ENCODE data around the gene DNASE1. TPM values are rescaled to one million over a fixed set of nuclear protein-coding genes. Genes with fewer than 3 reads are reported as not detected.

Gene DNASE1
- 38.8 and 64.6 TPM in 2 replicates for total RNA-seq (2011; cell fraction: chromatin; rRNA removed; ENCODE audit: low replicate concordance)
- 36.6 and 45.7 TPM in 2 replicates for total RNA-seq (2011; cell fraction: nucleolus; rRNA removed)
- 34.1 and 38.1 TPM in 2 replicates for total RNA-seq (2011; cell fraction: nucleoplasm; rRNA removed)
- total RNA-seq (2014; rRNA removed) (5.9 and 7.2 TPM in 2 replicates), total RNA-seq (2014; rRNA removed; fragmentation: Illumina TruSeq; extraction: Trizol) (3.3 and 3.8 TPM in 2 replicates), total RNA-seq (2015; rRNA removed; fragmentation: Illumina TruSeq; extraction: Trizol) (5.6 and 5.9 TPM in 2 replicates), total RNA-seq (2021) (5.5 and 7.0 TPM in 2 replicates), polyA plus RNA-seq (2011; rRNA removed) (10.1 and 10.3 TPM in 2 replicates), polyA plus RNA-seq (2014; fragmentation: Illumina TruSeq; extraction: Trizol) (6.8 and 7.6 TPM in 2 replicates), polyA plus RNA-seq (2014; fragmentation: Nextera tagmentation; extraction: Ambion mirVana) (under 1 TPM; 0.53 to 0.84 TPM), polyA plus RNA-seq (2014; rRNA removed) (7.2 and 9.4 TPM in 2 replicates), polyA minus RNA-seq (2011; rRNA and poly(A)+ RNA removed) (13.1 and 18.6 TPM in 2 replicates), Bru-seq, nascent RNA (percentile 51 among the genes with signal in this experiment), BruChase-seq, experiment 1, labeled RNA remaining after a 2-hour chase (percentile 48 among the genes with signal in this experiment), BruChase-seq, experiment 2, labeled RNA remaining after a 6-hour chase (percentile 56 among the genes with signal in this experiment)
- polyA plus RNA-seq (2011; cell fraction: cytosol; rRNA removed) = 12.0 and 18.4 TPM in 2 replicates
- 18.7 and 38.3 TPM in 2 replicates for polyA plus RNA-seq (2011; cell fraction: nucleus; rRNA removed)
- polyA plus RNA-seq (2012) = 11.9 and 26.5 TPM in 2 replicates
- 7.3 and 9.2 TPM in 2 replicates for polyA minus RNA-seq (2011; cell fraction: cytosol; rRNA and poly(A)+ RNA removed)
- polyA minus RNA-seq (2011; cell fraction: nucleus; rRNA and poly(A)+ RNA removed) = 12.4 and 12.6 TPM in 2 replicates
- long read RNA-seq, experiment 1, partial matches to known transcripts = 2 of 36 reads
- long read RNA-seq, experiment 1, other reads (novel, unspliced or antisense) = 34 of 36 reads
- long read RNA-seq, experiment 2, partial matches to known transcripts = 1 of 1 reads
- long read RNA-seq, experiment 2, other reads (novel, unspliced or antisense) = 0 of 1 reads
- long read RNA-seq, experiment 3, partial matches to known transcripts = 0 of 3 reads
- long read RNA-seq, experiment 3, other reads (novel, unspliced or antisense) = 3 of 3 reads

- peak; percentile 76 to 90 (median 82) for DNase-seq (ENCODE audit: extremely low read depth in 1 of 4, low spot score in 3 of 4)
- in situ Hi-C loops (cut with MboI) (no loop called here), intact Hi-C loops (cut with micrococcal nuclease) (no loop called here)
- Histone ChIP-seq H3K4me3 (no peak within 1 kb of the TSS), H2AFZ (ENCODE audit: low read depth, low read length) (no peak within 1 kb of the TSS), H3K9me1 (ENCODE audit: control insufficient read depth, insufficient read depth, low read length) (no peaks in the 10 kb centered on the region), H3K36me3 (ENCODE audit: control insufficient read depth, insufficient read depth, low read length) (peaks cover 70% of the 10 kb centered on the region), H4K20me1 (replicated peaks; ENCODE audit: control insufficient read depth, insufficient read depth, low read length) (no peaks in the 10 kb centered on the region), H3K4me1 (replicated peaks in 1 of 2; ENCODE audit: control insufficient read depth in 2 of 2, insufficient read depth in 2 of 2, low read length in 2 of 2) (peaks cover 6 to 28% of the 10 kb centered on the region in 2 experiments; a peak in 4 of 5 replicates), H3K9me3 (replicated peaks; ENCODE audit: control insufficient read depth, insufficient read depth, low read depth, low read length) (no peaks in the 10 kb centered on the region), H3K4me2 (ENCODE audit: insufficient read depth, low read length) (0 out of 2 replicates have a peak within 1 kb of the TSS, but pooled peaks have one; percentile 3), H3K27me3 (ENCODE audit: control insufficient read depth in 2 of 2, insufficient read depth in 2 of 2, low read length in 2 of 2) (no peaks in the 10 kb centered on the region), H3K9ac (ENCODE audit: insufficient read depth in 1 of 2, low read depth in 2 of 2, low read length in 2 of 2) (peak within 1 kb of the TSS in 1 of 2 experiments; percentile 71; a peak in 2 of 4 replicates), H3K27ac (ENCODE audit: extremely low read depth, low read depth, low read length) (peak within 1 kb of the TSS; percentile 67), H3K79me2 (ENCODE audit: control insufficient read depth, insufficient read depth, low read length) (no peaks in the 10 kb centered on the region)
- ChIA-PET CTCF (ENCODE audit: low intra/inter-chr PET ratio) (no interaction called here), POLR2A (interaction anchor here (0.6 to 2.6 kb wide), 3 partner anchors 11 to 466 kb away, joined by 3 to 10 read pairs (median 4); no protein-coding TSS in a partner anchor)
- ATAC-seq = peak; percentile 96
- peak; percentile 89 for FAIRE-seq
- BruUV-seq (replicated peaks) = no TSS peak
- WGBS (ENCODE audit: insufficient coverage, low coverage, missing lambda C conversion rate) = 34% methylated on average over 13 of the region's 14 CpGs
- TF ChIP-seq SUPT5H (IDR thresholded peaks at IDR 0.05) (no peak), HDGF (IDR thresholded peaks at IDR 0.05) (no peak; the same call in 1 of the 2 replicates), RAD21 (CRISPR knock-in tag; conservative IDR thresholded peaks at IDR 0.05 in 1 of 2, IDR thresholded peaks at IDR 0.05 in 1 of 2) (peak in 1 of 2 experiments; percentile 60; a peak in 3 of 4 replicates), RBM22 (IDR thresholded peaks at IDR 0.05; ENCODE audit: low read depth, low read length, poor library complexity, severe bottlenecking) (peak; percentile 61), TCF7L2 (IDR thresholded peaks at IDR 0.05; ENCODE audit: low read depth, low read length) (no peak), ZNF24 (IDR thresholded peaks at IDR 0.05) (no peak), MAFK (IDR thresholded peaks at IDR 0.05; ENCODE audit: low read length) (no peak), THRB (CRISPR knock-in tag; conservative IDR thresholded peaks at IDR 0.05) (no peak), ZNF76 (CRISPR knock-in tag; IDR thresholded peaks at IDR 0.05; ENCODE audit: borderline replicate concordance) (no peak), MAX (CRISPR knock-in tag; IDR thresholded peaks at IDR 0.05) (peak; percentile 53), CBX3 (IDR thresholded peaks at IDR 0.05; ENCODE audit: borderline replicate concordance in 1 of 2, low read length in 2 of 2) (peak in 1 of 2 experiments; percentile 34; a peak in 1 of 3 replicates), CHAMP1 (IDR thresholded peaks at IDR 0.05) (no peak)
Observed at GRCh38 chr16:3654249-3654991, at the start of gene DNASE1. Gene DNASE1, plus strand, starts transcription at chr16:3654691. Its CDS starts 683 bp downstream, at chr16:3655374.
